GM12892 (cell line): Measurements from ENCODE around the gene GNB1.

Source experiments
- POLR2A ChIP-seq: IDR thresholded peaks from 2 replicates; pipeline ENCODE4 v1.6.1; 2011; ENCODE audit warnings: low read depth, low read length, control low read depth
- POLR2AphosphoS5 ChIP-seq: IDR thresholded peaks from 2 replicates; pipeline ENCODE4 v1.6.1; 2011; ENCODE audit warnings: low read depth, low read length, control low read depth

GRCh38 chr1:1847061-1847850 is 43.6 kb downstream of the GNB1 start:
- TF ChIP-seq POLR2A = no peak
- no peak for TF ChIP-seq POLR2AphosphoS5
